Sigmoid colon (tissue), 4 donors: ENCODE measurements around the gene GYPC.

Experiments used
- CTCF ChIP-seq, 4 experiments: fragments of 450-650 bp in 3 of 4; fragments of 200-600 bp in 1 of 4; IDR thresholded peaks; one replicate each; pipeline ENCODE4 v1.5.1; 2016 to 2019; ENCODE audit warnings: antibody characterized with exemption in 4 of 4, mild to moderate bottlenecking in 3 of 4, moderate library complexity in 2 of 4
- EP300 ChIP-seq, 4 donors: sonication (generic); formaldehyde crosslinking; IDR thresholded peaks; one replicate each; pipeline ENCODE4 v1.6.1; 2017; ENCODE audit warnings: antibody characterized with exemption in 4 of 4
- POLR2A ChIP-seq, 2 donors: fragments of 450-650 bp; IDR thresholded peaks; one replicate each; pipeline ENCODE4 v1.6.1; 2016; ENCODE audit warnings: antibody characterized with exemption in 2 of 2, mild to moderate bottlenecking in 2 of 2, moderate library complexity in 2 of 2
- POLR2AphosphoS5 ChIP-seq, 4 donors: sonication (generic); formaldehyde crosslinking; IDR thresholded peaks; one replicate each; pipeline ENCODE4 v1.6.1; 2017; ENCODE audit warnings: antibody characterized with exemption in 4 of 4

GRCh38 chr2:126655051-126655450 is 907 bp upstream of the GYPC start:
- TF ChIP-seq CTCF (IDR thresholded peaks at IDR 0.05) (no peak), POLR2A (IDR thresholded peaks at IDR 0.05) (no peak), EP300 (IDR thresholded peaks at IDR 0.05) (no peak), POLR2AphosphoS5 (IDR thresholded peaks at IDR 0.05) (no peak)
